ENCODE results near the gene FAT1. TPM values are rescaled to one million over a fixed set of nuclear protein-coding genes. Genes with fewer than 3 reads are reported as not detected.

The FAT1 gene
- total RNA-seq, 4 donors from 2014 or later: 56.4 to 79.9 (median 67.7) TPM

- TF ChIP-seq CTCF (IDR thresholded peaks at IDR 0.05; ENCODE audit: low read depth): no peak
These were observed 169.1 kb downstream of the FAT1 start for GRCh38 chr4:186554539-186554913.

GRCh38 chr4:186553717-186554116, 169.9 kb downstream of the FAT1 start:
- TF ChIP-seq CTCF (IDR thresholded peaks at IDR 0.05; ENCODE audit: low read depth): no peak

- no peak for TF ChIP-seq CTCF (IDR thresholded peaks at IDR 0.05; ENCODE audit: low read depth)
These were observed 171.8 kb downstream of the FAT1 start for GRCh38 chr4:186551849-186552248.

- no peak for TF ChIP-seq CTCF (IDR thresholded peaks at IDR 0.05; ENCODE audit: low read depth)
These were observed 178.2 kb downstream of the FAT1 start for GRCh38 chr4:186545436-186545835.

- no peak for TF ChIP-seq CTCF (IDR thresholded peaks at IDR 0.05; ENCODE audit: low read depth)
These were observed 180.4 kb downstream of the FAT1 start for GRCh38 chr4:186543206-186543605.

- TF ChIP-seq CTCF (IDR thresholded peaks at IDR 0.05; ENCODE audit: low read depth): no peak
These were observed 181.9 kb downstream of the FAT1 start for GRCh38 chr4:186541801-186542200.

- TF ChIP-seq CTCF (IDR thresholded peaks at IDR 0.05; ENCODE audit: low read depth): no peak
These were observed 185.7 kb downstream of the FAT1 start for GRCh38 chr4:186537843-186538521.

Other genes with a start within 250 kb of the FAT1 start
- gene MTNR1A, start 168.3 kb downstream of the FAT1 start, total RNA-seq: not detected

All from subcutaneous adipose tissue (tissue), 4 donors.